RPMI8226 (cell line): ENCODE results near the gene EZH2.

Source experiments
- DNase-seq: peaks from one replicate; pipeline ENCODE4 v3.0.0-alpha.2; 2015

The EZH2 gene

DNA sequence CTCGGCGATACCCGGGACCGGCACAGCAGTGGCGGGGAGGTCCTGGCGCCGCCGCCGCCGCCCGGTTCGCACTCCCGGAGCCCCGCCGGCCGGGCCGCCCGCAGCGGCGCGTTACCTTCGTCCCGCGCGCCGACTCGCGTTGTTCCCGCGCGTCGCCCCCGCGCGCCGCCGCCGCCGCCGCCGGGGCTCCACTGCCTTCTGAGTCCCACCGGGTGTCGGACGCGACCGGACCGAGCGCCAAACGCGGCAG lies at the start of gene EZH2:
TSS of gene EZH2 (minus strand) at position 243 of the 250 bp plus-strand sequence. CDS start 36,993 bp downstream, outside the sequence.
- no peak for DNase-seq

DNA sequence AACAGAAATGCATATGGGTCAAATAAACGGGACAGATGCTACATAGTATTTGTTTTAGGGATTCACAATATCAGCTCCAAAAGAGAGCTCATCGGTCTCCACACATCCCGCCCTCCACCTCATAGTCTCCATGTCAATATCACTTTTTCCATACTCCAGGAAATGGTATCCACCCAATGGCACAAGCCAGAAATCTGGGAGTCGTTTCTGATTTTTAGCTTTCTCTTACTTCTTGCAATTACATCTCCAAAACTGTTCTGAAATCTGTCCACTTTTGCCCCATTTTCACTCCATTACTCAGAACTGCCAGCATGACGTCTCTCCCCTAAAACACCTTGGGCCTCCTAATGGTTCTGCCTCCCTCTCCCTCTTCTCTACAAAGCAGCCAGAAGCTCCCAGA lies 47.4 kb upstream of the EZH2 start:
- no peak for DNase-seq

DNA sequence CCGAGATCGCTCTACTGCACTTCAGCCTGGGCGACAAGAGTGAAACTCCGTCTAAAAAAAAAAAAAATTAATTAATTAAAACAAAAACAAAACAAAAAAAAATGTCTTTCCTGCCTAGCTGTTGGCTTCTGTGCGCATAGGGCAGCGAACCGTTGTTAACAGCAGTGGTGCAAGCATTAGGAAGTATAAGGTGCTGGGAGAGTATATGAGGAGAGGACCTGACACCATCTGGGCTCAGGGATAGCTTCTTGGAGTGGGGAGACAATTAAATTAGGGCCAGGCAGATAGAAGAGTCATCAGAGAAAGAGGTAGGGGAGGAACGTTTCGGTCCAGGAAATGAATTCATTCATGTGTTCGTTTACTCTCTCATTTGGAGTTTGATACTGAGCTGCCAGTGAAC lies 46.2 kb upstream of the EZH2 start:
- no peak for DNase-seq

DNA sequence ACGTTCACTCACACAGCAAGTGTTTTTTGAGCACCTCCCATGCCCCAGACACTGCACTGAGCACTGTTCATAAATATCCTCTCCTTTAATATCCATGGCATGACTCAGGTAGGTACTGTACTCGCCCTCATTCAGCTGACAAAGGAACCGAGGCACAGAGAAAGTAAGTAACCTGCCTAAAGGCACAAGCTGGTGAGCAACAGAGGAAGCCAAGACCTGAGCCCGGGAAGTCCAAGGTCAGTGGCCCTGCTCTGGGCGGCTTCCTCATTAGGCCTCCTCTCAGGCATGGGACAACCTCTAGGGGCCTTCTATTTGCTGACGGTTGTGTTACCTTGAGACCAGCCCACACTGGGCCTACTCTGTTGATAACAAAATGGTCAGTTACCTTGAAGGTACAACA lies 45.1 kb upstream of the EZH2 start:
- DNase-seq = no peak

DNA sequence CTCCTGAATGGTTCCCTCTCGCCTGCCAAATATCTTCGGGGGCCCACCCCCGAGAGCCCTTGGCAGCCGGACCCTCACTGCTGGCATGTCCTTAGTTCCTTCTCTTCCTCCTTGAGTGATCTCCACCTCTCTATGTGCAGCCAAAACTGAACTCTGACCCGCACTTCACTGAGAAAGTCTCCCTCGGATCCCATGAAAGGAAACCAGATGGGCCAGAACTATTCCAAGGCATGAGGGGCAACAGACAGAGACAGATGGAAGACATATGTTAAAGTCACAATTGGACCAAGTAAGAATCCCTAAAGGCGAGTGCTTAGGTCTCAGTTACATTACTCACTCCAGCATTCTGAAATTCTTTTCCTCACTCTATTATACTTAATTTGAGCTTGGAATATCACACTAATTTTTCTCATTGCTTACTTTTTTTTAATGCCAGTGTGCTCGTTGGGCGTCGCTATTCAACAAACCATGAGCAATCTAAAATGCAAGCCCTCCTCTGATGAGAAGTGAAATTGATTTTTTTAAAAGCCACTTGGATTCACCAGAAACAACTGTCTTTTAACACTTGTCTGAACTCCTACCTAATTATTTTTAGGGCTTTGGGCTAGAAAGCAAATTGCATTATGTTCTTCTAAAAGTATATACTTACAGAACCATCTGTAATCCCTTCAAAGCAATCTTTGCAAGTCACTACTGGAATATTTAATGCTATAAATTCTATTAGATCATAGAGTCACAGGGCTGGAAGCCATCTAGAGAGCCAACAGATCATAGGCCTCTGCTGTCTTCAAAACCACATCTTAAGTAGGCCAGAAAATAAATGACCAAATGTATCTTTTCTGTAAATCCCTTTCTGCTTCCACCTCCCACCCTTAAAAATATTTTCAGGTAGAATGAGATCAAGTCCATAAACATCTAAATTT lies 43.3 kb upstream of the EZH2 start:
- DNase-seq = no peak

DNA sequence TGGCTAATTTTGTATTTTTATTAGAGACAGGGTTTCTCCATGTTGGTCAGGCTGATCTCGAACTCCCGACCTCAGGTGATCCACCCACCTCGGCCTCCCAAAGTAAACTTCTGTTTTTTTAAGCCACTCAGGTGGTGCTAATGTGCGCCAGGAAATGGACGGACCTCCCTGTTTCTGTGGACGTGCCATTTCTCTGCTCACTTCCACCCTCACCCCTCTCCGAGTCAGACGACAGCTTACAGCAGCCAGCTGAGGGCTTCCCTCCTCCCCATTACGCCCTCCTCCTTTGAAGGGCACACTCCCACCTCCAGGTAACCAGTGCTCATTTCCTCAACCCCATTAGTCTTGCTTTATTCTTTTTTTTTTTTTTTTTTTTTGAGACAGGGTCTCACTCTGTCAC lies 41.7 kb upstream of the EZH2 start:
- no peak for DNase-seq

DNA sequence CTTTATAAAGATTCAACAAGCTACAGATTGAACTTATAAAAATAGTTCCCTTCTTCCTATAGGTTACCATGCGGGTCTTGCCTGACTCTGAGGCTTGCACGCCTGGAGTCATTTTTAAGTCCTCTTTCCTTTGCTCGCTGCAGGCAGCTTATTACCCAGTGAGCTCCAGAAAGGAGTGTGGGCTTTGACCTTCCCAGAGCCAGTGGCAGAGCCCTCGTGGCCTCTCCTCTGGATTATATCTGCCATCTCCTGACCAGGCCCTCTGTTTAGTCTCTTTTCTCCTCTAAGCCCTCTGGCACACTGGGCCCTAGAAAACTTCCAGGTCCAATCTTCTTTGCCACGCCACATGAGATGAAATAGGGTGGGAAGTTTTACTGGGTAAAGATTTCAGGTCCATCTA lies 39.9 kb upstream of the EZH2 start:
- no peak for DNase-seq

DNA sequence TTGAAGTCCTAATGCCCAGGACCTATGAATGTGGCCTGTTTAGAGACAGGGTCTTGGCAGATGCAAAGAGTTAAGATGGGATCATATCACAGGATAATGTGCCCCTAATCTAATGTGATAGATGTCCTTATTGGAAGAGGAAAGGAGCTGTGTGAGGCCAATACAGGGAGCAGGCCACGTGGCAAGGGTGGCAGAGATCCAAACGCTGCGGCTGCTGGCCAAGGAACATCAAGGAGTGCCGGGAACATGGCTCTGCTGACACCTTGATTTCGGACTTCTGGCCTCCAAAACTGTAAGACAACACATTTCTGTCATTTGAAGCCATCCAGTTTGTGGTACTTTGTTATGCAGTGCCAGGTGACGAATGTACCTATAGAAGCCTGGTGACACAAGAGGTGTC lies 37.7 kb upstream of the EZH2 start:
- no peak for DNase-seq

DNA sequence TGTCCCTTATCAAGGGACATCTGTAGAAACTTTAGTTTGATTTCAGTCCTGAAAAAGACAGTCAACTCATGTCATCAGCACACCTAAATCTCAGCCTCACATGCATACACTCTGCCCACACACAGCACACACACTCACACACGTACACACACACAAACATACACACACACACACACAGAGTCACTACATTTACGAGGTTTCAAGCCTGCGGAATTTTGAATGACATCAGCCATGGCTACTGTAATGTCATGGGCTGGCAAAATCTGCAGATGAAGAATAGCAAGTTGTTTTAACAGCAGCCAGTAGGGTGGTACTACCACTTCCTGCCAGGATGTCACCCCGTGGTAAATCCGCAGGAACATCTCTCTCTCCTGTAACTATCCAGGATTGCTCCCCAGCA lies 37.1 kb upstream of the EZH2 start:
- no peak for DNase-seq

DNA sequence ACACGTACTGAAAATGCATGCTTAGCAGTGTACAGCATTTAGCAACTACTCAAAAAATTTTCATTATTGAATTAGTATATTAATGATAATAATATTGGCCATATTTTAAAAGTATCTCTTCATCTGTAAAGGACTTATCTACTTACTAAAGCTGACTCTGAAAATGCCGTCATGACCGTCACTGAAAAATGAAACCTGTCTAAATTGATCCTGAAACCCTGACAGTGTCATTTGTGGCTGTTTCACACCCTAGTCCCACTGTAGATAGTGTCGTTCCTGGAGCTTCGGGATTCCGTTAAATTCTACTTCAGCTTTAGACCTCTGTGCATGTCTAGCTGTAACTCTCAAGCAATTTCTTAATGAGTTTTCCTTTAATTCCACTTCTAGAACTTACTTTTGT lies 35.8 kb upstream of the EZH2 start:
- DNase-seq = no peak

DNA sequence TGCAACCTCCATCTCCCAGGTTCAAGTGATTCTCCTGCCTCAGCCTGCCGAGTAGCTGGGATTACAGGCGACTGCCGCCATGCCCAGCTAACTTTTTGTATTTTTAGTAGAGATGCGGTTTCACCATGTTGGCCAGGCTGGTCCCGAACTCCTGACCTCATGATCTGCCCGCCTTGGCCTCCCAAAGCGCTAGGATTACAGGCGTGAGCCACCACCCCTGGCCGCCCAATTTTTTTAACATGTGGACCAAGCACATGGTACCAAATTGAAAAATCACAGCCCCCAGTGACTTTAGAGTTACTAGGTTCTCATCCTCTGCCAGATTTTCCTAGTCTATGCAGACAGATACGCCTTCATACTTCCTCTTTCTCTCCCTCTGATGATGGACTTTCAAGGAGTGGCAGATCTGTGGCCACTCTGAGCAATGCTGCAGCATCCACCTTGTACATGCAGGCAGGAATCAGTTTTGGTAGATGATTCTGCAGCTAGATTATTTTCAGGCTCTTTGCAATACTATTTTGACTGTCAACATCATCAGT lies 34.0 kb upstream of the EZH2 start:
- DNase-seq = no peak

DNA sequence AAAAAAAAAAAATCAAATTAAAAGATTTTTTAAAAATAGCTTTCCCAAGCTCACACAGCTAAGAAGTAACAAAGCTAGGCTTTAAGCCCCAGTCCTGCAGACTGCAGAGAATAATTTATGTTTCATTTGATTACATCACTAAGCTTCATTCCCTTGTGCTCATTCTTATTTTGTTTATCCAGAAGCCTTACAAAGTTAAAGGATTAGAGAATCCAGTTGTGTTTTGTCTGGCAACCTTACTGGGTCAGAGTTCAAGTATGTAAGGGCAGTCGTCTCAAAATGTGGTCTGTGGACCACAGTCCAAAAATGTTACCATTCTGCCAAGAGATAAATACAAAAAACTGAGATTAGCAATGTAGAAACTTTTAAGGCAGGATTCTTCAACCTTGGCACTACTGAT lies 32.1 kb upstream of the EZH2 start:
- DNase-seq = no peak

DNA sequence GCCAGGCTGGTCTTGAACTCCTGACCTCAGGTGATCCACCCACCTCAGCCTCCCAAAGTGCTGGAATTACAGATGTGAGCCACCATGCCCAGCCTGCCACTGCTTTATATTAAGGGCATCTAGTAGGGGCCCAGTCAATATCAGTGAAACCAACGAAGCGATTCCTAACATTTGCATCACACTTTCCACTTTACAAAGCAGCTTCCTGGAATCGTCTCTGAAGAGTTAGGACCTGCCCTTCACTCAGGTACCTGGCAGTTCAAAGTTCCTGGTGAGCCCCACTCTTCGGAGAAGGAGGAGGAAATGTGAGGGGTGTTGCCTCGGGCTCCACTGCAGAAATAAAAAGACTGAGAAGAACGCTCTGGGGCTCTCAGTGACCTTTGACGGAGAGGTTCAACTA lies 31.1 kb upstream of the EZH2 start:
- no peak for DNase-seq

DNA sequence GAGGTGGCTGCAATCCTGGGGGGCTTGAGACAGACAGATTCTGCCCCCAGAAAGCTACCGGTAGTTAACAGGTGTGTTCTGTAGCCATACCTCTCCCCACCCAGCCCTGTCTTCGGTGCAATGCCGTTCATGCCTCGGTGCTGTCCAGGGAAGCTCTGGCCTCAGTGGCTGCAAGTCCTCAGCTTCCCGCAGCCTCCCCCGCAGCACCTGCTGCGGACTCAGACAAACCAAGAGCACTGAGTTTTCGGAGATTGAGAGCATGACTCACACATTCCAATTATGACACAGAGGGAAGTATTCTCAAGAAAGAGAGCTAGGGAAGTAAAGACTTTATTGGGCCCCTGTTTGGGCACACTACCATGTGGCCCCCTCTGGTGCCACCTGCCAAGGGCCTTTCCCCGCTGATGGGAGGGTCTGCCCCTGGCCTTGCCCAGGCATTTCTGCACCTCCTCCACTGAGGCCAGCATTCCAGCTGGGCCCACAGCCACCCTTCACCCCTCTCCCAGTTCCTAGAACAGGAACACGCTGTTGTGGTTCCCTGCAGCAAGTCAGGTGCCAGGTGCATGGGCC lies 30.2 kb upstream of the EZH2 start:
- DNase-seq = no peak

DNA sequence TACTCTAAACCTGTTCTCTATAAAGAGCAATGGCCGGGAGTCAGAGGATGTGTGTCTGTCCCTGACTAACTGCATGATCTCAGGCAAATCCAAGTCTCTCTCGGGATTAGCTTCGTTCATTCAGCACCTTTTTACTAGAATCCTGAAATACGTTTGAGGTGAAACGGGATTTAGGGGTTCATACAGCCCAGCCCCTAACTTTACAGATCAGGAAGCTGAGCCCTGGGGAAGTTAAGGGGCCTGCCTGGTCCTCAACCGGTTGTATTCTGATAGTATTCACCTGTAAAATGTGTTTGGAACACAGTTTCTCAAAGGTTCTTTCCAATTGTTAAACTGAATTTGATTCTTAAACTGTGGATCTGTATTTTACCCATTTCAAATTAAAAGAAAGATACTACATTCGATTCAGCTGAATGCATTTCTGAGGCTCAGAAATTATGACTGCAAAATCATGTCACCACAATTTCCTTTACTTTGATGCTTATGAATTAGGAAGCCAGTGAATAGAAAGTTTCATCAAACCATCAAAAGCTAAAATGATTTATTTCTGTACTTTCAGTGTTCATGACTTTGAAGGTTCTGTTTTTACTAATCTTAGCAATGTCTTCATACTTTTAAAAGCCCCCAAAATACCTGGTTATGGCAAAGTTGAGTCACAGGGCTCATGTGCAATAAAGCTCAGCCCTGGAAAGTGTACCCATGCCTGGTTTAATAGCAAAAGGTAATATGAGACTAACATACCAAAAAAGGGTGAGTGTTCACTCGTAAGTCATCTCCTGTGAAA lies 28.9 kb upstream of the EZH2 start:
- DNase-seq = no peak

DNA sequence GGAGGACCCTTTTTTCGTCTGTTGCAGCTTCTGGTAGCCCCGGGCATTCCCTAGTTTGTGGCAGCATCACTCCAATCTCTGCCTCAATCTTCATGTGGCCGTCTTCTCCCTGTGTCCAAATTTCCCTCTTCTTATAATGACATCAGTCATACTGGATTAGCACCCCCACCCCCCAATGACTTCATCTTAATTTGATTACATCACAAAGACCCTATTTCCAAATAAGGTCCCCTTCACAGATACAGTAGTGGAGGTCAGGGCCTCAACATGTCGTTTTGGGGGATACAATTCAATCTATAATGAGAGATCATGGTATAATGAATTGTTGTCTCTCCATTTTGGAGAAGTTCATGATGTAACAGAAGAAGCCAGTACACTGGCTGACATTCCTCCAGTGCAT lies 28.1 kb upstream of the EZH2 start:
- no peak for DNase-seq

DNA sequence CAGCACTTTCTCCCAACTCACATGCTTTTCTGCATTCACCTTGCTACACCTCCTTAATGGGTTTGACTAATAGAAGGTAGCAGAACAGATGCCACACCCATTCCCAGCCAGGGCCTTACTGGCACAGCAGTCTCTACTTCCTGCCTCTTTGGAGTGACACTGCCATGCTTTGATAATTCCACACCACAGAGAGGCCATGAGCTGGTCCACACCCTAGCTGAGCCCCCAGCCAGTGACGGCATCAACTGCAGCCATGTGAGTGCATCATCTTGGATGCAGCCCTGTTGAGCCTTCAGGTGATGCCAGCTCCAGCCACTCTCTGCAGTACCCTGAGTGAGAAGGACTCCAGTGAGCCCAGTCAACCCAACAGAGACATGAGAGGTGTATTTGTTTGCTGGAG lies 27.5 kb upstream of the EZH2 start:
- DNase-seq = no peak

DNA sequence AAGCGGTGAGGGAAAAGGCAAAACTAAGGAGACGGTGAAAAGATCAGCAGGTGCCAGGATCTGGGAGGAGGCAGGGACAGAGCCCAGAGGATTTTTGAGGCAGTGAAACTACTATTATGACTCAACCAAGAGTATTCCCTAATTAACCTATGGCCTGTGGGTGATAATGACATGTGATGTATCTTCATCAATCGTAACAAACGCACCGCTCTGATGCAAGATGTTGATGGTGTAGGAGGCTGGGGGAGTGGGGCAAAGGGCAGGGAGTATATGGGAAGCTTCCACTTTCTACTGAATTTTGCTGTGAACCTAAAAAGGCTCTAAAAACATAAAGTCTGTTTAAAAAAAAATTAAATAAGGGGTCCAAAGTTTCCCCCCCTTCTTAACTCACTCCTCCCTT lies 25.5 kb upstream of the EZH2 start:
- DNase-seq = no peak

DNA sequence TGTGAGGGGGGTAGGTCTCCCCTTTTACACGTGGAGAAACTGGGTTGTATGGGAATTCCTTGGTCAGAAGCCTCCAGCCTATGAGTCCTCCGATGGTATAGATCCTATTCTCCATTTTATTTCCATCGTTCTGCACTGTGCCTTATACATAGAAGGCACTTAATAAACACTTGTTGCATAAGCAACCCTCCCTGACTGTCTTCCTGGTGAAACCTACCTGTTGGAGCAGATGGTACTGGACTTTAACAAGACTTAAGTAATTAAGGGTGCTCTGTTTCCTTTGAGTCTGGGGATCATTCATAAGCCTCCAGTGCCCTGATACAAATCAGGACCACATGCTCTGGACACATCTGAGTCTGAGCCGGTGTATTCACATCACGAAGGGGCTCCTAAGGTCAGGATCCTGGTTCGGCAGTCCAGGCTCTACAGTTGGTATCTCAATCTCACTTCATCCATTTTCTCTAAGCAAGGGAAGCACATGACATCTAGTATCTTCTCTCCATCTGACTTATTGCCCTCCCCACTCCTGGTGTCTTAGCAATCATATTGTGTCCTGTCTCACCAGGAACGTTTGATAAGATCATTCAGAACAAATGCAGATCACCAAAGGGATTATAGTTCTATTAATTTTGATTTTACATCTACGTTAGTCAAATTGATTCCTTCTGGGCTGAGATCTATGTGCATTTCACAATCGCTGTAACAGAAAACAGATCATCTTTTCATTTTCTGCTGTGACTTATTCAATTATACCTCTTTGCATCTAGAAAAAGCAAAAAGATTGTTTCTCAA lies 22.8 kb upstream of the EZH2 start:
- DNase-seq = no peak

DNA sequence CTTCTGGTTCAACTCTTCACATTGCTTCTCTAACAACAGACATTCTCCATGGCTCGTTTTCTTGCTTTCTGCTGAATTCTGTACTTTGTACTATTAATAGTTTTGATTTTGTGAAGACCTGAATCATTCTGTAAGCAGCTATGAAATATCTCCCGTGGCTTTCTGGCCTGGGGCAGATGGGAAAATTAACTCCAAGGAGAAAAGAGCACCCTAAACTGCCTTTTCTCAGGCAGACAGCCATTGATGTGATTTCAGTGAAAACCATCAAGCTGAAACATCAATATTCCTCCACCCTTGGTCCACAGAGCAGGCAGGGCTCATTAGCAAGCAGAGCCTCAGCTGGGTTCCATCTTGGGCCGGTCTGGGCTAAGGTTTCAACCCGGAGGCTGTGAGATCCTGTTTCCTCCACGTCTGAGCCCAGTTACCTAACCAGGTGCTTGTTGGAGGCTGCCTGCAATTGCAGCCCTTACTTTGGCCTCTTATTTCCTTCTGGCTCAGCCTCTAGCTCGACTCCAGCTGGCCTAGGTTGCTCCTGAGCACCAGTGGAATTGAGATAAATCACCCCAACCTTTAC lies 21.1 kb upstream of the EZH2 start:
- no peak for DNase-seq

DNA sequence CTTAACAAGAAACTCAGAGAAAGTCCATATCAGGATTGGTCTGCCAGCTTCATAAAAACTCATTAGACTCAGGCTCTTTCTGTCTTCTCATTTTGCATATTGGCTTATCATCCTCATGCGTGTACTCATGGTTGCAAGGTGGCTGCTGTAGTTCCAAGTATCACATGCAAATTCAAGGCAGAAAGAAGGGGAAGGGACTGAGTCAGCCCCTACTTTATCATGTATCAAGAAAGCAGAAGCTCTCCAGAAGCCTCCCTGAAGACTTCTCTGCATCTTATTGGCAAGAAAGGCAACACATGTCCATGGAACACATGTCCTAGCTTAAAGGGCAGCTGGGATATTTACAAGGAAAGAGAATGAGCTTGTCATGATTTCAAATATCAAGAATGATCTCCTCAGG lies 19.4 kb upstream of the EZH2 start:
- no peak for DNase-seq

DNA sequence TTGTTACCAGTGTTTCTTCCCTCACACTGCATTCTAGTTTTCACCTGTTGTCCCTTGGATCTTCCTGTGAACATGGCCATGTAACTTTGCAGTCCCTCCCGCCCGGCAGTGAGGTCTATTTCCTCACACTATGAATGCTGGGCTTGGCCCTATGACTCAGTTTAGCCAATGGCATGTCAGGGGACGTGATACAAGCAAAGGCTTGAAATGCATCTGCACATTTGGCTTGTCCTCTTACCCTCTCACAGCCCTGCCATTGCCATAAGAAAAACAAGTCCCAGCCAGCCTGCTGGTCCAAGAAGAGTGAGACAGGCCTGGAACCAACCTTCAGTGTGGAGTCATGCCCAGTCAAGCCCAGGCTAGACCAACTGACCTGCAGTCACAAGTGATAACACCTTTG lies 17.1 kb upstream of the EZH2 start:
- DNase-seq = no peak
